GM12801 (cell line): ENCODE data around the gene MOB3B.

Source experiments
- CTCF ChIP-seq: IDR thresholded peaks from one replicate; pipeline ENCODE4 v1.5.1; 2011; ENCODE audit warnings: control low read depth; ENCODE audit not compliant: insufficient read length; ENCODE audit errors: extremely low read depth

MOB3B gene

GRCh38 chr9:27336829-27337228 is 192.8 kb downstream of the MOB3B start:
- TF ChIP-seq CTCF, result no peak

- no peak for TF ChIP-seq CTCF
Measured at GRCh38 chr9:27336126-27336525, 193.5 kb downstream of the MOB3B start.

- TF ChIP-seq CTCF, result no peak
Measured at GRCh38 chr9:27335075-27335474, 194.5 kb downstream of the MOB3B start.

GRCh38 chr9:27333241-27334052 is 196.2 kb downstream of the MOB3B start:
- TF ChIP-seq CTCF, result no peak

- TF ChIP-seq CTCF, result no peak
Measured at GRCh38 chr9:27331393-27331792, 198.2 kb downstream of the MOB3B start.

- TF ChIP-seq CTCF, result no peak
Measured at GRCh38 chr9:27329291-27329690, 200.3 kb downstream of the MOB3B start.

- TF ChIP-seq CTCF, result no peak
Measured at GRCh38 chr9:27328483-27328882, 201.1 kb downstream of the MOB3B start.
